Ovary (tissue), 9 donors: ENCODE data around the gene DFFA. TPM values are rescaled to one million over a fixed set of nuclear protein-coding genes. Genes with fewer than 3 reads are reported as not detected.
"Not testable (repeated sequence)": the region's sequence is repeated elsewhere in the genome, so short reads cannot be mapped to it uniquely, and the experiment has no call there.

Source experiments
- DNase-seq, 5 donors: peaks; one replicate each; pipeline ENCODE4 v3.0.0-alpha.2; 2019 to 2020
- H3K27ac ChIP-seq, 2 donors: fragments of 200-600 bp; one replicate each; pipeline versions ENCODE4 v1.5.1 to v1.8.0; 2019 to 2022
- H3K27me3 ChIP-seq: fragments of 200-600 bp; one replicate; pipeline ENCODE4 v1.8.0; 2022
- H3K36me3 ChIP-seq: fragments of 200-600 bp; sonication (generic); one replicate; pipeline ENCODE4 v1.5.1; 2019
- H3K4me1 ChIP-seq: one replicate; pipeline ENCODE4 v1.8.1; 2013; ENCODE audit warnings: mild to moderate bottlenecking, moderate library complexity; ENCODE audit not compliant: insufficient read depth
- H3K4me3 ChIP-seq: fragments of 200-600 bp; sonication (generic); one replicate; pipeline ENCODE4 v1.5.1; 2017
- H3K9me3 ChIP-seq, 2 donors: fragments of 200-600 bp in 1 of 2; sonication (generic) in 1 of 2; one replicate each; pipeline versions ENCODE4 v1.5.1 to v1.8.1; 2013 to 2019; ENCODE audit warnings: mild to moderate bottlenecking in 1 of 2, moderate library complexity in 1 of 2
- EP300 ChIP-seq: sonication (generic); formaldehyde crosslinking; IDR thresholded peaks from one replicate; pipeline ENCODE4 v1.6.1; 2017; ENCODE audit warnings: antibody characterized with exemption
- POLR2A ChIP-seq: fragments of 450-650 bp; IDR thresholded peaks from one replicate; pipeline ENCODE4 v1.6.1; 2017; ENCODE audit warnings: antibody characterized with exemption, mild to moderate bottlenecking, moderate library complexity
- WGBS, 3 donors: extraction: QIAGEN DNeasy Blood & Tissue Kit in 1 of 3; methylation state at CpG; one replicate each; pipeline versions ENCODE4 v1.1.5 to v1.1.7; 2013 to 2017; 5-methylcytosine and 5-hydroxymethylcytosine counted together
- intact Hi-C, 4 donors: fragments of 100-400 bp; cut with DNase I; formaldehyde crosslinking; loops; one replicate each; pipeline versions ENCODE4 v1.11.0 to v1.15.1; 2022 to 2023
- polyA plus RNA-seq, 2 donors: library from polyadenylated mRNA; stranded (reverse); fragments of 200-250 nt in 1 of 2; fragments of 350-450 nt in 1 of 2; fragmentation: Illumina TruSeq in 1 of 2; extraction: RNeasy Lipid Tissue Mini Kit (QIAGEN cat#74804) in 1 of 2; gene quantifications; one replicate each; pipeline ENCODE4 v1.2.3, GENCODE V29; 2013 to 2014
- total RNA-seq, 7 donors: library from RNA; depleted of rRNA in 2 of 7; stranded (reverse); fragments of >200 nt in 2 of 7; fragmentation: NEBNext Ultra II Directional in 3 of 7; extraction: Animal tissue kit (Norgen Biotek cat#: 25700) in 3 of 7; gene quantifications; one replicate each; pipeline versions ENCODE4 v1.1.0 to v1.2.4, GENCODE V29; 2016 to 2023
- TF ChIP-seq, protein P1 (sequence below), 3 donors: fragments of 450-650 bp in 2 of 3; fragments of 200-600 bp in 1 of 3; IDR thresholded peaks; one replicate each; pipeline versions ENCODE4 v1.5.1 to v1.8.0; 2016 to 2022; ENCODE audit warnings: antibody characterized with exemption in 3 of 3, mild to moderate bottlenecking in 1 of 3
- donor health status: DM: no; HTN: no; CAD: no; lungs with moderate emphysema.
- donor health status: DM: no; HTN: no; CAD: no.
- donor health status: Bipolar disorder and iron deficiency.
- donor health status: DM: yes; HTN: yes; CAD: no.
- donor health status: DM: no; HTN: no; CAD: no.
- donor health status: DM: yes; HTN: yes; CAD: no.

DFFA gene
- total and polyA plus RNA-seq, 9 donors = 14.8 to 37.4 (median 33.0) TPM

DNA sequence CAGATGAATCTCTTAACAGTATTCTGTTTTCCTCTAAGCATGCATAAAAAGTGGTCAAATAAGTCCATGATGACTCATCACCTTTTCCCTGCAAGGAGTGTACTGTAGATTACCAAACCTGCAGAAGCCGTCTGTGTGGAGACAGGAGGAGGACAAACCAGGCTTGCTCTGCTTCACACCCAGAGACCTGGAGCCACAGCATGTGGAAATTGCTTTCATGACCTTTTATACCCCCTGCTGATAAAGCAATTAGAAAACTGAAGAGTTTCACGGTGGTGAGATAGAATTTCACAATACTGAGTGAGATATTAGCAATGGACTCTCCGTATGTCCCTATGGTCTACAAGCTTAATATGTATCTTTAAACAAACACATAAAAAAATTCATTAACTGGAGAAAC is 13.1 kb downstream of the DFFA start:
- no peak overlapping the region for H3K4me3 ChIP-seq
- no peaks in the 10 kb centered on the region for H3K36me3 ChIP-seq
- intact Hi-C loops = no loop called here
- H3K27me3 ChIP-seq = no peaks in the 10 kb centered on the region
- DNase-seq = no peak
- no peak for TF ChIP-seq EP300
- TF ChIP-seq, protein P1, sequence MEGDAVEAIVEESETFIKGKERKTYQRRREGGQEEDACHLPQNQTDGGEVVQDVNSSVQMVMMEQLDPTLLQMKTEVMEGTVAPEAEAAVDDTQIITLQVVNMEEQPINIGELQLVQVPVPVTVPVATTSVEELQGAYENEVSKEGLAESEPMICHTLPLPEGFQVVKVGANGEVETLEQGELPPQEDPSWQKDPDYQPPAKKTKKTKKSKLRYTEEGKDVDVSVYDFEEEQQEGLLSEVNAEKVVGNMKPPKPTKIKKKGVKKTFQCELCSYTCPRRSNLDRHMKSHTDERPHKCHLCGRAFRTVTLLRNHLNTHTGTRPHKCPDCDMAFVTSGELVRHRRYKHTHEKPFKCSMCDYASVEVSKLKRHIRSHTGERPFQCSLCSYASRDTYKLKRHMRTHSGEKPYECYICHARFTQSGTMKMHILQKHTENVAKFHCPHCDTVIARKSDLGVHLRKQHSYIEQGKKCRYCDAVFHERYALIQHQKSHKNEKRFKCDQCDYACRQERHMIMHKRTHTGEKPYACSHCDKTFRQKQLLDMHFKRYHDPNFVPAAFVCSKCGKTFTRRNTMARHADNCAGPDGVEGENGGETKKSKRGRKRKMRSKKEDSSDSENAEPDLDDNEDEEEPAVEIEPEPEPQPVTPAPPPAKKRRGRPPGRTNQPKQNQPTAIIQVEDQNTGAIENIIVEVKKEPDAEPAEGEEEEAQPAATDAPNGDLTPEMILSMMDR (IDR thresholded peaks at IDR 0.05) = no peak
- TF ChIP-seq POLR2A = no peak
- no peaks in the 10 kb centered on the region for H3K9me3 ChIP-seq
- WGBS, 3 donors = 26 to 35% (median 29%) methylated on average over 3 of the region's 3 CpGs
- no peak overlapping the region for H3K27ac ChIP-seq
- H3K4me1 ChIP-seq = no peaks in the 10 kb centered on the region

DNA sequence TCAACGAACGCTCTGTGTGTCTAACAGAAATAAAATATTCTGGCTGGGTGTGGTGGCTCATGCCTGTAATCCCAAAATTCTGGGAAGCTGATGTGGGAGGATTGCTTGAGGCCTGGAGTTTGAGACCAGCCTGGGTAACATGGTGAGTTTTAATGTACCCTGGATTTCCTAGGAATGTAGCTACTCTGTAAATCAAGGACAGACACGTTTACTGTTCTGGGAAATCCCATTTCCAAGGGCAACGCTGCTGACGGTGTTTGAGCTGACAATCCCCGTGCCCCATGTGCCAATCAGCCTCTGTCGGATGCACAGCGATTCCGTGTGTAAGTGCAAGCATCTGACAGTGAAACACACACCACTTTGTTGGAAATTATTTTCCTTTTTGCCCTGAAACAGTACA is 14.5 kb downstream of the DFFA start:
- intact Hi-C loops = no loop called here
- WGBS, 3 donors = 41 to 53% (median 42%) methylated on average over 9 of the region's 9 CpGs
- Histone ChIP-seq H3K4me1 (no peaks in the 10 kb centered on the region), H3K4me3 (no peak overlapping the region), H3K27me3 (no peaks in the 10 kb centered on the region), H3K36me3 (no peaks in the 10 kb centered on the region), H3K9me3 (no peaks in the 10 kb centered on the region), H3K27ac (no peak overlapping the region)
- DNase-seq = no peak
- TF ChIP-seq EP300 (no peak), POLR2A (no peak)
- TF ChIP-seq, protein P1 (IDR thresholded peaks at IDR 0.05) = no peak

DNA sequence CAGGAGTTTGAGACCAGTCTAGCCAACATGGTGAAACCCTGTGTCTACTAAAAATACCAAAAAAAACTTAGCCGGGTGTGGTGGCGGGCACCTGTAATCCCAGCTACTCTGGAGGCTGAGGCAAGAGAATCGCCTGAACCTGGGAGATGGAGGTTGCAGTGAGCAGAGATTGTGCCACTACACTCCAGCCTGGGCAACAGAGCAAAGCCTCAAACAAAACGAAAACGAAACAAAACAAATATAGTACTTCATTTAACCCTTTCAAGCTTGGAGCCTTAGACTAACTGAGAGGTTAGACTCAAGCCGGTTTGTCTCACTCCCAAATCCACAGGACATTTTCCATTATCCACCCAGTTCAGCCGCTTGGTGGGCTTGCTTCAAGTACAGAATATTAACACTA is 14.9 kb downstream of the DFFA start:
- intact Hi-C loops, H3K36me3 ChIP-seq, DNase-seq, H3K4me1 ChIP-seq, H3K27ac ChIP-seq, H3K4me3 ChIP-seq, H3K9me3 ChIP-seq, H3K27me3 ChIP-seq: not testable (repeated sequence)
- 52 to 59% (median 59%) methylated on average over 7 of the region's 7 CpGs for WGBS, 3 donors

DNA sequence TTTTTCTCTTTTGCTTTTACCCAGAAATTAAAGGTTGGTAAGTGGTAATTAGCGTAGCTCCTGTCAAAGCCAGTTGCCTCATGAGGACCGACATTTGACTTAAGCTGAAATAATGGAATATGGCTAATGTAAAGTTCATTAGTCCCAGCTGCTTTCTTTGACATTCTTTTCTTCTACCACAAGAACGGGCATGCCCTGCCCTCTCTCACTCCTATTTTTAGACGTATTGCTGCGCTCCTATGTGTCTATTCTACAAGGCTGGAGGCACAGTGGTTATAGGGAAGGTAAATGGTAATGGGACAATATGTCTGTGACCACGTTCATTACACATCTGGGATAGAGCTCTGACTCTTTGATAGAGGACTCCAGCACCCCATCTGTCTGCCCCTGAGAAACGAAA is 15.7 kb downstream of the DFFA start:
- no peak for DNase-seq
- H3K4me3 ChIP-seq = no peak overlapping the region
- intact Hi-C loops = no loop called here
- WGBS, 3 donors = 80 to 81% (median 80%) methylated on average over 7 of the region's 7 CpGs
- no peaks in the 10 kb centered on the region for H3K9me3 ChIP-seq
- no peaks in the 10 kb centered on the region for H3K4me1 ChIP-seq
- TF ChIP-seq, protein P1 (IDR thresholded peaks at IDR 0.05) = no peak
- no peak for TF ChIP-seq EP300
- no peak for TF ChIP-seq POLR2A
- H3K27ac ChIP-seq = no peak overlapping the region
- H3K36me3 ChIP-seq = no peaks in the 10 kb centered on the region
- H3K27me3 ChIP-seq = no peaks in the 10 kb centered on the region

DNA sequence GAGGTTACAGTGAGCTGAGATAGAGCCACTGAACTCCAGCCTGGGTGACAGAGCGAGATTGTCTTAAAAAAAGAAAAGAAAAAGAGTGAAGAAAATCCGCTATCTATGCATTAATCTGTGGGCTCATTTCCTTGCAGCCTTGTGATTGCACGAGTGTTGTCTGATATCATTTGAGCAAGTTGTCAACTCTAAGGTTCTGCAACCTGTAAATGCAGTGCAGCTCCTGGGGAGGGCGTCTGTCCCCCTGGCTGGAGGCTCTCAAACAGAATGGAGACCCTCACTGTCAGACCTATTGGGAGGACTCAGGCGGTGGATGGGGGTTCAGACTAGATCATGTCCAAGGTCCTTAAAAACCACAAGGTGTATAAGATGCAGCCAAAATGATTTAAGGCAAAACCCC is 16.3 kb downstream of the DFFA start:
- Histone ChIP-seq H3K36me3 (no peaks in the 10 kb centered on the region), H3K4me3 (no peak overlapping the region), H3K27ac (no peak overlapping the region), H3K4me1 (no peaks in the 10 kb centered on the region), H3K9me3 (no peaks in the 10 kb centered on the region), H3K27me3 (no peaks in the 10 kb centered on the region)
- DNase-seq = no peak
- intact Hi-C loops = no loop called here
- TF ChIP-seq EP300 = no peak
- no peak for TF ChIP-seq POLR2A
- TF ChIP-seq, protein P1 (IDR thresholded peaks at IDR 0.05) = no peak
- WGBS, 3 donors = 86 to 88% (median 87%) methylated on average over 5 of the region's 5 CpGs
